HUES48 (cell line): ENCODE results near the gene TNS1.

Experiments used
- H3K27ac ChIP-seq: one replicate; pipeline ENCODE4 v1.7.0; 2013; ENCODE audit warnings: low read depth, low read length, inconsistent platforms
- H3K27me3 ChIP-seq: 2 replicates; pipeline ENCODE4 v1.6.1; 2013; ENCODE audit warnings: mild to moderate bottlenecking, low read length; ENCODE audit not compliant: control insufficient read depth, insufficient read depth
- H3K36me3 ChIP-seq: 2 replicates; pipeline ENCODE4 v1.6.1; 2013; ENCODE audit warnings: low read length; ENCODE audit not compliant: control insufficient read depth, insufficient read depth
- H3K4me1 ChIP-seq: 2 replicates; pipeline ENCODE4 v1.6.1; 2013; ENCODE audit warnings: mild to moderate bottlenecking, low read length; ENCODE audit not compliant: control insufficient read depth, insufficient read depth
- H3K4me3 ChIP-seq: 2 replicates; pipeline ENCODE4 v1.5.1; 2013; ENCODE audit warnings: mild to moderate bottlenecking, low read depth, low read length
- H3K9ac ChIP-seq: 2 replicates; pipeline ENCODE4 v1.6.1; 2013; ENCODE audit warnings: mild to moderate bottlenecking, low read depth, low read length, moderate library complexity
- H3K9me3 ChIP-seq: 2 replicates; pipeline ENCODE4 v1.6.1; 2013; ENCODE audit warnings: low read length; ENCODE audit not compliant: control insufficient read depth, insufficient read depth

The TNS1 gene

DNA sequence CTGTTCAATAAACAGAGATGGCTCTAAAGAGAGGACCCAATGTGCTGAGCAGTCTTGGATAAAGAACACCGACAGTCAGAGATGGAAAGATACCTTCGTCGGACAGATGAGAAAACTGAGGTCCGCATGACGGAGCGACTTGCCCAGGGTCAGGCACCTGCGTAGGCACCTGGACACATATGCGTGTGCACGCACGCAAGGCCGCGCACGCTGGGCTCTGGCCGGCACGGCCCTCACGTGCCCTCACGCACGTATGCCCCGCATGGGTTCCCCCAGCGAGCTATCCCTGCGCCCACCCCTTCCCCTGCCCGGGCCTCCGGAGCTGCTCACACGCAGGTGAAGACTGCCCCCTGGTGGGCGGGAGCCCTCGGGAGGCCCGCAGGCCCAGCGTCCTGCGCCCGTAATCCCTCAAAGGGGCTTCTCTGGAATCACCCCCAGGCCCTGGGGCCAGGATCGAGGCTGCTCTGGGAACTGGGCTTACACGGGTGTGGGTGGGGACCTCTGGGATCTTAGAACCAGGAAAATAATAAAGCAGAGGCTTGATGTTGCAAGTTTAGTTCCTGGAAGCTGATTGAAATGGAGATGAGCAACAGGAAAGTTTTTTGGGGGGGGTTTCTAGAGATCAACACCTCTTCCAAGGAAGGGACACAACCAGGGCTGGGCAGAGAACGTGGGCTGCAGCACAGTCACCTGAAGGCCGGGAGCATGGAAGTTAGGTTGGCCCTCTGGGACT, 246.3 kb downstream of the TNS1 start:
- Histone ChIP-seq H3K9ac (no peak overlapping the region), H3K4me3 (peak overlapping the region; percentile 37)

DNA sequence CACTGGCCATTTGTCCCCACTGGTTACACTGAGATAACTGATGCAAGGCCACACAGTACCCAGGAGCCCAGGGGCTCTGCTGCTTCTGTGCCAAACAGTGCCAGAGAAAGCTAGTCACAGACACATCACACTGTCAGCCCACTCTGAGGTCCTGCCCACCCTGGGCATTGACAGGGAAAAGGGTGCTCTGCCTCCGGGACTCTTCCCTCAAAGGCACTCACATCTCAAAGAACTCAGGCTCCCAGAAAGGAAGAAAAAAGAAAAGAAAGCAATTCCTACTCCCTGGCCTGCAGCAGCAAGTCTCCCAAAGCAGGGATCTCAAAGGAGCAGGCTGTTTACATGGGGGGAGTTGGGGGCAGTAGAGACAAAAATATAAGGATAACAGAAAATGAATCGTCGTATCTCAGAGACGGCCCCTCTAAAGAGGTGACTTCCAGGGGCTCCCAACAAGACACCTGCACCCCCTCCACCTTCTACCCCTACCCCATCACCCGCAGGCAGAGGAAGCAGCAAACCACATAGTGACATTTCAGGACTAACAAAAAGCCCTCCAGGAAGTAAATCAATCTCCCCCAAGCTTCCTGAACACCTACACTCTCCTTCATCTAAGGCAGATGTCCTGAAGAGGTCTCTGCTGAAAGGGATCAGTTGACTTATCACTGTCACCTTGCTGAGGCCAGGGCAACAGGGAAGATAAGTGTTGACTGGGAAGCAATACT, 247.6 kb downstream of the TNS1 start:
- Histone ChIP-seq H3K27me3 (no peaks in the 10 kb centered on the region; the same call in 1 of the 2 replicates), H3K4me3 (no peak overlapping the region), H3K36me3 (no peaks in the 10 kb centered on the region), H3K27ac (no peak overlapping the region), H3K4me1 (no peaks in the 10 kb centered on the region), H3K9me3 (no peaks in the 10 kb centered on the region), H3K9ac (no peak overlapping the region)

More for the DNA sequence above, 246.3 kb downstream of the TNS1 start:
- Histone ChIP-seq H3K27me3 (no peaks in the 10 kb centered on the region; the same call in 1 of the 2 replicates), H3K4me1 (no peaks in the 10 kb centered on the region), H3K36me3 (no peaks in the 10 kb centered on the region), H3K9me3 (0 out of 2 replicates have a peak, but pooled peaks cover 4% of the 10 kb centered on the region), H3K27ac (no peak overlapping the region)

DNA sequence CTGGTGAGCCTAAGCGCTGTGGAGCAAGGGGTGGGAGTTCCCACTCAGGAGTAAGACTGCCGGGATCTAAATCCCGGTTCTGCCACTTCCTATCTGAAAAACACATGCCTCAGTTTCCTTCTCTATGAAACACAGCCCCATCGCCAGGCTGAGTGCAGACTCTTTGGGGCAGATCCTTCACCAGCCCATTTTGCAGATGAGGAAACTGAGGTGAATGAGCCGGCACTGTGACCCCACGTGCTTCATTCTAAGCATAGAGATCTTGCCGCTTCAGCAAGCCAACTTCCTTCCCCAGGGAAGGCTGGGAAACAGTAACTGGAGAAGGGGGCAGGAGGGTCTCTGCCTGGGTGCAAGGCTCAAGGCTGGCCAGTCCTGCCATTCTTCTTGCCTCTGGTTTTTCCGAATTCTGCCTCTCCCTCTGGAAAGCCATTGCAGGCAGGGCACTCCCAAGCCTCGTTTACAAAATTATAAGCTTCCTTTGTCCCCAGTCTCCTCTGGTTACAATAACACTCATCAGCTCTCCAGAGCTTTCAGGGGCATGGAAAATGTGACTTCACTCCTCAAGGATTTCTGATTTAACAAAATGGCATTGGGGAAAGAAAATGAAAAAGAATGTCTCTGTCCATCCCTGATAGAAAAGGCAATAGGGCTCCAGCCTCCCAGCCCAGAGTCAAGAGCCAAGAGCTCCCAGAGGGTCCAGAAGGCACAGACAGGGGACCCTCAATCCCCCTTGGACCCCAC, 249.2 kb downstream of the TNS1 start:
- Histone ChIP-seq H3K4me3 (no peak overlapping the region), H3K27me3 (no peaks in the 10 kb centered on the region; the same call in 1 of the 2 replicates), H3K4me1 (no peaks in the 10 kb centered on the region), H3K9ac (no peak overlapping the region), H3K27ac (no peak overlapping the region), H3K9me3 (no peaks in the 10 kb centered on the region), H3K36me3 (no peaks in the 10 kb centered on the region)

- no peaks in the 10 kb centered on the region for H3K36me3 ChIP-seq
- no peaks in the 10 kb centered on the region for H3K4me1 ChIP-seq
- no peaks in the 10 kb centered on the region for H3K9me3 ChIP-seq
- H3K27me3 ChIP-seq: no peaks in the 10 kb centered on the region; the same call in 1 of the 2 replicates
- no peak overlapping the region for H3K4me3 ChIP-seq
- no peak overlapping the region for H3K27ac ChIP-seq
- no peak overlapping the region for H3K9ac ChIP-seq
These were observed 249.9 kb downstream of the TNS1 start for GRCh38 chr2:217752714-217753459.

GRCh38 chr2:217751952-217752351, 250.8 kb downstream of the TNS1 start:
- Histone ChIP-seq H3K4me1 (no peaks in the 10 kb centered on the region), H3K4me3 (no peak overlapping the region), H3K9ac (no peak overlapping the region), H3K9me3 (no peaks in the 10 kb centered on the region), H3K27me3 (no peaks in the 10 kb centered on the region; the same call in 1 of the 2 replicates), H3K27ac (no peak overlapping the region), H3K36me3 (no peaks in the 10 kb centered on the region)

- Histone ChIP-seq H3K27me3 (no peaks in the 10 kb centered on the region; the same call in 1 of the 2 replicates), H3K4me1 (no peaks in the 10 kb centered on the region), H3K9me3 (no peaks in the 10 kb centered on the region), H3K9ac (no peak overlapping the region), H3K27ac (no peak overlapping the region), H3K36me3 (no peaks in the 10 kb centered on the region), H3K4me3 (no peak overlapping the region)
These were observed 251.6 kb downstream of the TNS1 start for GRCh38 chr2:217751192-217751591.
